ENCODE data around the gene MATN1. TPM values are rescaled to one million over a fixed set of nuclear protein-coding genes. Genes with fewer than 3 reads are reported as not detected.

The MATN1 gene
- total and polyA plus RNA-seq, 2 experiments from 2014 or later, result 0.47 to 3.7 TPM

GRCh38 chr1:30663596-30664091 lies 59.7 kb downstream of the MATN1 start:
- Histone ChIP-seq H3K9me3 (ENCODE audit: low read depth) (no peaks in the 10 kb centered on the region), H3K79me2 (no peaks in the 10 kb centered on the region), H3K27ac (no peak overlapping the region), H3K27me3 (no peaks in the 10 kb centered on the region), H4K20me1 (ENCODE audit: insufficient read depth, poor library complexity, severe bottlenecking) (no peaks in the 10 kb centered on the region), H3K4me3 (no peak overlapping the region), H3K36me3 (replicated peaks; ENCODE audit: insufficient read depth, low read depth) (no peaks in the 10 kb centered on the region), H3K4me2 (no peak overlapping the region), H2AFZ (no peak overlapping the region), H3K9me2 (replicated peaks; ENCODE audit: insufficient read depth) (no peaks in the 10 kb centered on the region), H3K4me1 (ENCODE audit: insufficient read depth) (peaks cover 11% of the 10 kb centered on the region)
- WGBS (ENCODE audit: low lambda C conversion rate, missing lambda C conversion rate), result 58% methylated on average over 13 of the region's 13 CpGs
- TF ChIP-seq EZH2phosphoT487 (IDR thresholded peaks at IDR 0.05; ENCODE audit: low read depth, severe bottlenecking, unreplicated experiment) (no peak), CTCF (IDR thresholded peaks at IDR 0.05; ENCODE audit: poor library complexity) (no peak), EZH2 (IDR thresholded peaks at IDR 0.05; ENCODE audit: borderline replicate concordance) (no peak)
- DNase-seq (ENCODE audit: low spot score), result no peak

GRCh38 chr1:30662291-30662840 lies 61.0 kb downstream of the MATN1 start:
- no peaks in the 10 kb centered on the region for H3K79me2 ChIP-seq
- no peak for TF ChIP-seq EZH2phosphoT487 (IDR thresholded peaks at IDR 0.05; ENCODE audit: low read depth, severe bottlenecking, unreplicated experiment)
- no peak for TF ChIP-seq EZH2 (IDR thresholded peaks at IDR 0.05; ENCODE audit: borderline replicate concordance)
- TF ChIP-seq CTCF (IDR thresholded peaks at IDR 0.05; ENCODE audit: poor library complexity), result no peak
- H3K9me2 ChIP-seq (replicated peaks; ENCODE audit: insufficient read depth), result no peaks in the 10 kb centered on the region
- H3K27ac ChIP-seq, result no peak overlapping the region
- no peak overlapping the region for H2AFZ ChIP-seq
- H3K4me2 ChIP-seq, result no peak overlapping the region
- no peaks in the 10 kb centered on the region for H4K20me1 ChIP-seq (ENCODE audit: insufficient read depth, poor library complexity, severe bottlenecking)
- 71% methylated on average over 9 of the region's 9 CpGs for WGBS (ENCODE audit: low lambda C conversion rate, missing lambda C conversion rate)
- peaks cover 11% of the 10 kb centered on the region for H3K4me1 ChIP-seq (ENCODE audit: insufficient read depth)
- no peaks in the 10 kb centered on the region for H3K27me3 ChIP-seq
- H3K36me3 ChIP-seq (replicated peaks; ENCODE audit: insufficient read depth, low read depth), result no peaks in the 10 kb centered on the region
- no peak for DNase-seq (ENCODE audit: low spot score)
- no peak overlapping the region for H3K4me3 ChIP-seq
- no peaks in the 10 kb centered on the region for H3K9me3 ChIP-seq (ENCODE audit: low read depth)

- no peak overlapping the region for H2AFZ ChIP-seq
- H3K4me1 ChIP-seq (ENCODE audit: insufficient read depth), result peaks cover 11% of the 10 kb centered on the region
- H3K27me3 ChIP-seq, result no peaks in the 10 kb centered on the region
- TF ChIP-seq EZH2phosphoT487 (IDR thresholded peaks at IDR 0.05; ENCODE audit: low read depth, severe bottlenecking, unreplicated experiment), result no peak
- no peak for TF ChIP-seq EZH2 (IDR thresholded peaks at IDR 0.05; ENCODE audit: borderline replicate concordance)
- TF ChIP-seq CTCF (IDR thresholded peaks at IDR 0.05; ENCODE audit: poor library complexity), result no peak
- H3K4me2 ChIP-seq, result no peak overlapping the region
- no peaks in the 10 kb centered on the region for H3K9me3 ChIP-seq (ENCODE audit: low read depth)
- H3K27ac ChIP-seq, result no peak overlapping the region
- H3K9me2 ChIP-seq (replicated peaks; ENCODE audit: insufficient read depth), result no peaks in the 10 kb centered on the region
- no peak for DNase-seq (ENCODE audit: low spot score)
- H4K20me1 ChIP-seq (ENCODE audit: insufficient read depth, poor library complexity, severe bottlenecking), result no peaks in the 10 kb centered on the region
- no peaks in the 10 kb centered on the region for H3K36me3 ChIP-seq (replicated peaks; ENCODE audit: insufficient read depth, low read depth)
- H3K4me3 ChIP-seq, result no peak overlapping the region
- H3K79me2 ChIP-seq, result no peaks in the 10 kb centered on the region
- WGBS (ENCODE audit: low lambda C conversion rate, missing lambda C conversion rate), result 94% methylated on average over 10 of the region's 10 CpGs
Measured at GRCh38 chr1:30661311-30661710, 62.1 kb downstream of the MATN1 start.

Small RNAs within 50 kb of the gene (microRNA-seq; reads per million reads assigned to microRNA genes)
- not detected for gene MIR4420

Small RNAs within 50 kb of the gene (small RNA-seq; reads per million reads assigned to genes)
- not detected for gene MIR4420

Other genes with a start within 250 kb of the MATN1 start
- 3.2 and 5.1 TPM in 2 replicates for gene LAPTM5, start 34.2 kb upstream of the MATN1 start, total RNA-seq
- 2.6 and 5.4 TPM in 2 replicates for gene LAPTM5, start 34.2 kb upstream of the MATN1 start, polyA plus RNA-seq
- gene SDC3, start 185.2 kb upstream of the MATN1 start, total RNA-seq, result 28.6 and 33.5 TPM in 2 replicates
- 51.0 and 60.0 TPM in 2 replicates for gene SDC3, start 185.2 kb upstream of the MATN1 start, polyA plus RNA-seq